Neural progenitor cell (in vitro differentiated cells): Measurements from ENCODE around the gene TAF1C.

Source experiments
- CTCF ChIP-seq: fragments of 200-600 bp; sonication (generic); IDR thresholded peaks from 2 replicates; pipeline ENCODE4 v1.5.1; 2017; ENCODE audit warnings: antibody characterized with exemption, mild to moderate bottlenecking
- EZH2 ChIP-seq: fragments of 200-600 bp; sonication (generic); IDR thresholded peaks from 2 replicates; pipeline ENCODE4 v1.6.1; 2017; ENCODE audit warnings: antibody characterized with exemption, mild to moderate bottlenecking, moderate library complexity
- EZH2phosphoT487 ChIP-seq: fragments of 200-600 bp; sonication (generic); IDR thresholded peaks from 2 replicates; pipeline ENCODE4 v1.6.1; 2017; ENCODE audit warnings: antibody characterized with exemption

GRCh38 chr16:84159007-84159406, 27.9 kb downstream of the TAF1C start:
- TF ChIP-seq CTCF (no peak), EZH2 (no peak), EZH2phosphoT487 (no peak)
